Motor neuron (in vitro differentiated cells): ENCODE data around the gene PRKAR2A. TPM values are rescaled to one million over a fixed set of nuclear protein-coding genes. Genes with fewer than 3 reads are reported as not detected.
"Not testable (repeated sequence)": the region's sequence is repeated elsewhere in the genome, so short reads cannot be mapped to it uniquely, and the experiment has no call there.

Experiments used
- ATAC-seq, 8 experiments: fragments of 200-7000 bp; cut with Tn5 transposase; replicated peaks in 6 of 8; 2 replicates each; pipeline ENCODE4 v1.8.0; 2021; ENCODE audit warnings: mild to moderate bottlenecking in 8 of 8, moderate library complexity in 8 of 8
- H3K27ac ChIP-seq, 2 donors: fragments of 250-450 bp; sonication (Bioruptor Pico); 2 replicates each; pipeline ENCODE4 v1.9.0; 2021; ENCODE audit warnings: antibody characterized with exemption in 2 of 2, mild to moderate bottlenecking in 2 of 2, moderate library complexity in 1 of 2
- H3K4me1 ChIP-seq, 2 donors: fragments of 250-450 bp; sonication (Bioruptor Pico); replicated peaks in 1 of 2; 2 replicates each; pipeline ENCODE4 v1.6.1; 2021; ENCODE audit warnings: antibody characterized with exemption in 2 of 2, mild to moderate bottlenecking in 2 of 2, moderate library complexity in 1 of 2
- H3K4me3 ChIP-seq, 5 donors: fragments of 250-450 bp; sonication (Bioruptor Pico); 2 replicates each; pipeline ENCODE4 v1.9.0; 2021; ENCODE audit warnings: antibody characterized with exemption in 5 of 5, mild to moderate bottlenecking in 5 of 5, moderate library complexity in 4 of 5
- WGBS, 10 experiments: fragments of 450-650 bp; shearing (Covaris generic); methylation state at CpG; one replicate each; pipeline ENCODE4 v1.0.0; 2022; 5-methylcytosine and 5-hydroxymethylcytosine counted together
- in situ Hi-C, 9 experiments: fragments of 400-800 bp; cut with MboI; loops; one replicate each; pipeline ENCODE4 v1.15.0; 2021; ENCODE audit warnings: low sequenced_read_pairs in 9 of 9, low pct_unique_long_range_greater_than_20kb in 2 of 9; ENCODE audit not compliant: unreplicated experiment in 9 of 9
- total RNA-seq, 8 experiments: library from RNA; unstranded; fragments of 300-600 nt; gene quantifications; 2 replicates each; pipeline versions ENCODE4 v1.2.3 to v1.2.4, GENCODE V29; 2022

The PRKAR2A gene
- total RNA-seq, 8 experiments from 2014 or later: 20.2 to 51.9 (median 41.5) TPM

DNA sequence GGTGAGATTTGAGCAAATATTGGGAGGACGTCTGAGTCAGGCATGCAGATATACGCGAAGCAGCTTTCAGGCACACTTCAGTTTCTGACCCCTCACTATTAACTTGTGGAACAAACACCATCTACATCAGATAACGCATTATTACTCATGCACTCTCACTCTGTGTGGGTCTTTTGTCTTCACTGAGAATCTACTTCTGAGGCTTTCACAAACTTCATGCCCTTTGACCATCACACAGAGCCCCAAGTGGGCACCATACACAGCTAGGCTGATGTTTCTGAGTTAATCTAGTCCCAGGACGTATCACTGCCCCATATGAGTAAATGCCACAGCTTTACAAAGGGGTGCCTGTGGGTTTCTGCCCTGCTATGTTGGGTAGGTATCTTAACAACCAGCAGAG is 91.0 kb downstream of the PRKAR2A start:
- ATAC-seq: no peak
- WGBS, 10 experiments: 46 to 100% (median 83%) methylated on average over 2 to 5 of the region's 5 CpGs; no CpG with 5 or more reads in 1 of the 10 experiments
- no peaks in the 10 kb centered on the region for H3K4me1 ChIP-seq
- no peak overlapping the region for H3K4me3 ChIP-seq
- in situ Hi-C loops: no loop called here
- H3K27ac ChIP-seq: no peak overlapping the region

DNA sequence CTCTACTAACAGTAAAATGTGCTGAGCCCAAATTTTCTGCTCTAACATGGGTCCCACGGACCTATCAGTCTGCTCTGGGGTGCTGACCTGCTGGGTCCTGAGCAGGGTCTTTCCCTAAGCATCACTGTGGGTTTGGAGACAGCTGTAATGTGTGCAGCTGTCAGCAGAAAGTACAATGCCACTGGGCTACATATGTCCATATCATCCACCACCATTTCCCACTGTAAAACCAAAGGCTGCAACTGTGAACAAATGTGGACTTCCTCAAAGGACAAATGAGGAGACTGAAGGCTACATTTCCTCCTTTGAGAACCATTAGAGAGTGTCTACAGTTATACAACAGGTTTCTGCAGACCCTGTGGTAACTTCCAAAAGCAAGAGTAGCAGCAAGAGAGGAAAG is 96.8 kb downstream of the PRKAR2A start:
- ATAC-seq: no peak
- Histone ChIP-seq H3K4me3 (no peak overlapping the region), H3K27ac (no peak overlapping the region), H3K4me1 (no peaks in the 10 kb centered on the region)
- WGBS, 10 experiments: 20 to 100% (median 80%) methylated on average over 1 of the region's 1 CpG; no CpG with 5 or more reads in 5 of the 10 experiments
- in situ Hi-C loops: no loop called here

DNA sequence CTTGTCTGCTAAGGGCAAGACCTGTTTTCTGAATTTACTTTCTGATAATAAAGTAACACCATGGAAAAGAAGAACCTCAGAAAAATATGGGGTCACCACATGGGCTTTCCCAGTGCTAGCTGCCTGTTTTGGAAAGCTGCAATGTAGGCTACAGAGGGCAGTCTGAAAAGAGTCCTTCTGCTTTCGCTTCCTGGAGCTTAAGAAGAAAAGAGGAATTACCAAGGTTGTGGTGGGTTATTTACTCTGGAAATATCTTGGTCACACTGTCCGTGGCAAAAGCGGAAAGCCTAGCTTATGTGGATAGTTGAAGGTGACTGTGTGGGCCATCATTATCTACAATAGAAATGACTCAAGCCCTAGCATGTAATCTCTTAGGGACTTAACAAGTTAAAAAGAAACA is 98.9 kb downstream of the PRKAR2A start:
- no peak for ATAC-seq
- no peak overlapping the region for H3K4me3 ChIP-seq
- in situ Hi-C loops: no loop called here
- no peaks in the 10 kb centered on the region for H3K4me1 ChIP-seq
- no peak overlapping the region for H3K27ac ChIP-seq
- 88 to 100% (median 100%) methylated on average over 1 to 3 of the region's 3 CpGs for WGBS, 10 experiments

DNA sequence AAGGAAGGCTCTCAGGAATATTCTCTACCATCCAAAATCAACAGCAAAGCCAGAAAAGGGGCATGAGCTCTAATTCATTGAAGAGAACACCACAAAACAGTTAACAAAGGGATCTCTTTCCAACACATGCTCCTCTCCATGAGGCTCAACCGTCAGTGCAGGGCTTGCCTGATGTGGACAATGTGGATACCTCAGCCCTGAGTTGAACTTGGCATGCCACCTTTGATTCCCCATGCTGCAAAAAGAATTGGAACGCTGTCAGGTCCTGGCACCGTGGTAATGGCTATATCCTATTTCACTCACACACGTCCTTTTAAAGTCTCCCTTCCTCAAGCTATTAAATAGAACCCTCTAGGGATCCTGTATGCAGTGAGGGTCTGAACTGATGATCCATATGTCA is 100.0 kb downstream of the PRKAR2A start:
- no peak overlapping the region for H3K27ac ChIP-seq
- in situ Hi-C loops: no loop called here
- no peak overlapping the region for H3K4me3 ChIP-seq
- H3K4me1 ChIP-seq: no peaks in the 10 kb centered on the region
- no peak for ATAC-seq
- WGBS, 10 experiments: 81 to 100% (median 89%) methylated on average over 2 to 4 of the region's 4 CpGs; no CpG with 5 or more reads in 4 of the 10 experiments

DNA sequence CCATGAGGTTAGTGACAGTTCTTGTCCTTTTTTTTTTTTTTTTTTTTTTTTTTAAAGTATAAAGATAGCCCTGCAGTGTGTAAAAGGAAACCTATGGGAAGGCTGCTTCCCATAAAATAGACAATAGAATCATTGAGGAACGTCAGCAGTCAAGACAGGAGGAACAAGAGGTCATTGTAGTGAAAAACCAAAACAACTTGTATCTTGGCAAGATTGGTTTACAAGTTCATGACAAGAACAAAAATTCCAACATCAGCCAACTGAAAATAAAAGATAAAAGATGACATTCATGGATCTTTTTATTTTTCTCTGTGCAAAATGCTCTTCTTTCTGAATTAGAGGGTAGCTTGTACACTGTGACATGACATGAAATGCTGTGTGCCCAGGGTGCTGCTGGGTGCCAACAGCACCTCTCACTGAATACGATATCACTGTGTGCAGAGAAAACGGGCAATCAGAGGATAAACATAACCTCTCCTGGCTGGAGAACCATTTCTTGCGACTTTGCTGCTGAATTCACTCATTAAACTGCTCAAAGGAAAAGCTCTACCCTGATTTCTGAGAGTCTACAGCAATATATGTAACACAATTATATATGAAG is 100.6 kb downstream of the PRKAR2A start:
- ATAC-seq: no peak
- H3K4me3 ChIP-seq: no peak overlapping the region
- H3K27ac ChIP-seq: no peak overlapping the region
- no peaks in the 10 kb centered on the region for H3K4me1 ChIP-seq
- in situ Hi-C loops: no loop called here
- WGBS, 10 experiments: 25 to 100% (median 74%) methylated on average over 1 to 4 of the region's 4 CpGs

DNA sequence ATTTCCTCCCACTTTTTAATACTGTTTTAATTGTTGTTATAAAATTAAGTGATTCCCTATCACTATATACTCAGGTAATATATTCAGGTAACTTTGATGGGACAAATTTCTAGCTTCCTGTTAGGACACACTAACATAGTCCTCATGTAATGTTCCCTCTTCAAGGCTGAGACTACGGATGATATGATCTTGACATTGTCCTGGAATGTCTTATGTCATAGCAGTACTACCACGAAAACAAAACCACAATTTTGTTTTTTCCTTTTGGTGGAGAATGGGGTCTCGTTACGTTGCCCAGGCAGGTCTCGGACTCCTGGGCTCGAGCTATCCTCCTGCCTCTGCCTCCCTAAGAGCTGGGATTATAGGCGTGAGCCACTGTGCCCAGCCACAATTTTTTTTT is 103.9 kb downstream of the PRKAR2A start:
- no peak overlapping the region for H3K4me3 ChIP-seq
- no peak overlapping the region for H3K27ac ChIP-seq
- peaks cover 8 to 12% of the 10 kb centered on the region in 2 donors for H3K4me1 ChIP-seq
- in situ Hi-C loops: no loop called here
- WGBS, 10 experiments: 67 to 100% (median 90%) methylated on average over 1 to 6 of the region's 7 CpGs; no CpG with 5 or more reads in 1 of the 10 experiments
- no peak for ATAC-seq

DNA sequence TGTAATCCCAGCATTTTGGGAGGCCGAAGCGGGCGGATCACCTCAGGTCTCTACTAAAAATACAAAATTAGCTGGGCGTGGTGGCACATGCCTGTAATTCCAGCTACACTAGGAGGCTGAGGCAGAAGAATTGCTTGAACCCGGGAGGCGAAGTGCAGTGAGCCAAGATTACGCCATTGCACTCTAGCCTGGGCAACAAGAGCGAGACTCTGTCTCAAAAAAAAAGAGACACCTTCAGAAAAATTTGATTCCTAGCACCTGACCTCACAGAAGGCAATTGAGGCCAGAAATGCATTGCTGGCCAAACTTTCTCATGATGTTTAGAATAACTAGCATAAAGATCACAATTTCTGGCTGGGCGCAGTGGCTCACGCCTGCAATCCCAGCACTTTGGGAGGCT is 106.4 kb downstream of the PRKAR2A start:
- ATAC-seq, H3K27ac ChIP-seq, H3K4me3 ChIP-seq, in situ Hi-C loops: not testable (repeated sequence)
- WGBS, 10 experiments: 40 to 100% (median 96%) methylated on average over 1 to 7 of the region's 10 CpGs; no CpG with 5 or more reads in 2 of the 10 experiments
- H3K4me1 ChIP-seq: peaks cover 8 to 12% of the 10 kb centered on the region in 2 donors

DNA sequence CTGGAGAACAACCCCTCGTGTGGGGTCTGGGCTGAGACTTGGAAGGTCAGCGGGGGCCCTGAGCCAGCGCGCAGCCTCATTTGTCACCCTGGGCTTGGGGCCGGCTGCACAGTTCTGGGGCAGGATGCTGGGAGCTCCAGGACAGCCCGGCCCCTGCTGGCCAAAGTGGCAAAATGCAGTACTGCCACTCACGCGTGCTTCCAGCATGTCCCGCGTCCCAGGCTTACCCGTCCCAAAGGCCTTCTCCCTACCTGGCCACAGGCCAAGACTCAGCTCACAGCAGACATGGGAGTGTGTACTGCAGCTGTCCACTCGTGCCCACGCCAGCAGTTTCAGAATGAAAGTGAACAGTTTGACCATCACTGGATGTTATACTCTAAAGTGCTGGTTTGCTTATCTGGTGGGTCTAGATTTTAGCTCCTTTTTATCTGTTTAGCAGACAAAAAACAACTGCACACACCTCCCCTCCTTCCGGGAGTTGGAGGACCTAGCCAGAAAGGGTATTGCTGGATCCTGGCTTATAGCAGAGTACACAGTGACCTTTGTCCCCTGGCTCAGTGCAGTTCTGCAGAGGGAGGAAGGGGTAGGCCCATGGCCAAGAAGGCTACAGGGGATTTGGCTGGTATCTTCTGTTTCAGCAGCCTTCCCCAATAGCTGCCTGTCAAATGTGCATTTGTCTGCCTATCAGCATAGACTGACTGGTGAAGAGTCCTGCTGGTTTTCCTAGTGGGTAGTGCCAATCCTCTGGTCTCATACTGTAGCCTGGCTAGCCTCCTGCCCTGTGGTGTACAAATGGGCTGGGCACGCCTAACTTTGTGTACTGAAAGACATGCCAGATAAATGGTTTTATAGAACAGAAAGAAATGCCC is 107.5 kb downstream of the PRKAR2A start:
- H3K4me1 ChIP-seq: peaks cover 15 to 19% of the 10 kb centered on the region in 2 donors
- in situ Hi-C loops: no loop called here
- H3K27ac ChIP-seq: no peak overlapping the region
- no peak overlapping the region for H3K4me3 ChIP-seq
- ATAC-seq: peak; percentile 79 to 96 (median 93)
- WGBS, 10 experiments: 8 to 100% (median 47%) methylated on average over 1 to 7 of the region's 15 CpGs; no CpG with 5 or more reads in 5 of the 10 experiments

DNA sequence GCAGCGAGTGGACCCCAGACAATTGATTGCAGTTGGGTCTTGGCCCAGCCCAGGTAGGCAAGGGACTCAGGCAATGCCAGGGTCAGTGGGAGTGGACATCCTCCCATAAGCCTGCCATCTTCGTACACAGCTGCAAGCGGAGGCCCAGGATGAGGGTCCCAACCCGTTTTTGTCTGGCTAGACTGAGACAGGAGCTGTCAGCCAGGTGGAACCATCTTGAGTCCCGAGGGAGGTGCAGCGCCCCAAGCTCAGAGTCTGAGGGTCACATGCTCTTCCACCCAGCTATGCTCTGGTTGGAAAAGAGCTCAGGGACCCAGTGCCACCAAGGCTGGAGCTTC is 108.1 kb downstream of the PRKAR2A start:
- ATAC-seq: peak in 2 of 8 experiments; percentile 9 to 19
- Histone ChIP-seq H3K4me1 (peaks cover 15 to 24% of the 10 kb centered on the region in 2 donors), H3K27ac (no peak overlapping the region), H3K4me3 (no peak overlapping the region)
- in situ Hi-C loops: no loop called here
- 100% methylated on average over 1 of the region's 6 CpGs; no CpG with 5 or more reads in 9 of the 10 experiments for WGBS, 10 experiments

DNA sequence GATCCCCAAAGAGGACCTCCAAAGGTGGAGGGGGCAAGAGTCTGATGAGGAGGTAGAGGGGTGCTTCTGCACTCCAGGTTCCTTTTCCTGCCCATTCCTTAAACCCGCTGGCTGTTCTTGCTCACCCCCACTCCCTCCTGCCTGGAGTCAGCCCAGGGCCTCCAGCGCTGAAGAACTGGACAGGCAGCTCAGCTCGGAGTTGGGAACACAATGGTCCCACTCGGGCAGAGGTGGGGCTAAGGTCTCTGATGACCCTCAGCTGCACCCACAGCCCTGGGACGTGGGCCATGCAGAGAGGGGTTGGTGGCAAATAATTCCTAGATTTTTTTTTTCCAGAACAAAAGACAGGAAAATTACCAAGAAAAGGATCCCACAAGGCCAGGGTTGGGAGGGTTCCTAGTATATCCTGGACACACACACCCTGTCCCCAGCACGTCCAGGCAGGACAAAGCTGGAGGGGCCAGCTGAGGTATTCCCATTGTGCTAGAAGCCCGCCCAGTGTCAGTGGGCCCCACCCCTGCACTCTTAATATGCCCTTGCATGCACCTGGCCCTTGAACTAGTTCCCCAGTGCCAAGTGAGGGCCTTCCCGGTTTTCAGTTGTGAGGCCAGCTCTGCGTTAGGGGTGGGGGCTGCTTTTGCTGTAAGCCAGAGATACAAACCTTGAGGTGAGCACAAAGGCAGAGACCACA is 108.6 kb downstream of the PRKAR2A start:
- H3K4me1 ChIP-seq: peaks cover 15 to 24% of the 10 kb centered on the region in 2 donors
- no peak overlapping the region for H3K4me3 ChIP-seq
- WGBS, 10 experiments: 64 to 90% (median 70%) methylated on average over 2 to 3 of the region's 9 CpGs; no CpG with 5 or more reads in 7 of the 10 experiments
- no peak for ATAC-seq
- in situ Hi-C loops: no loop called here
- H3K27ac ChIP-seq: no peak overlapping the region

DNA sequence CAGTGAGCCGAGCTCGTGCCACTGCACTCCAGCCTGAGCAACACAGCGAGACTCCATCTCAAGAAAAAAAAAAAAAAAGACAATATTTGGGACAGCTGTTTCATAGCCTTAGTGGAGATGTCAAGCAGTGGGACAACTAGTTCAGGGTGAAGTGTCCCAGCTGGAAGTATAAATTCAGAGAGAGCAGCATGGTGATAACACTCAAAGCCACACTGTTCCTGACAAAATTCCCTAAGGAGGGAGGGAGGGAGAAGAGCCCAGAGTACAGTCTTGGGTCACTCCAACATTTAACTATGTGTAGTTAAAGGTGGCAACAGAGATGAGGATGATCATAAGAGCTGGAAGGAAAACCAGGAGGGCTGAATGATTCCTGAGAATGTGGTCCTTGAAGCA is 109.5 kb downstream of the PRKAR2A start:
- in situ Hi-C loops: no loop called here
- no peak for ATAC-seq
- 60 to 100% (median 98%) methylated on average over 1 to 3 of the region's 3 CpGs; no CpG with 5 or more reads in 4 of the 10 experiments for WGBS, 10 experiments
- H3K4me3 ChIP-seq: no peak overlapping the region
- H3K27ac ChIP-seq: no peak overlapping the region
- H3K4me1 ChIP-seq: peaks cover 15 to 24% of the 10 kb centered on the region in 2 donors

DNA sequence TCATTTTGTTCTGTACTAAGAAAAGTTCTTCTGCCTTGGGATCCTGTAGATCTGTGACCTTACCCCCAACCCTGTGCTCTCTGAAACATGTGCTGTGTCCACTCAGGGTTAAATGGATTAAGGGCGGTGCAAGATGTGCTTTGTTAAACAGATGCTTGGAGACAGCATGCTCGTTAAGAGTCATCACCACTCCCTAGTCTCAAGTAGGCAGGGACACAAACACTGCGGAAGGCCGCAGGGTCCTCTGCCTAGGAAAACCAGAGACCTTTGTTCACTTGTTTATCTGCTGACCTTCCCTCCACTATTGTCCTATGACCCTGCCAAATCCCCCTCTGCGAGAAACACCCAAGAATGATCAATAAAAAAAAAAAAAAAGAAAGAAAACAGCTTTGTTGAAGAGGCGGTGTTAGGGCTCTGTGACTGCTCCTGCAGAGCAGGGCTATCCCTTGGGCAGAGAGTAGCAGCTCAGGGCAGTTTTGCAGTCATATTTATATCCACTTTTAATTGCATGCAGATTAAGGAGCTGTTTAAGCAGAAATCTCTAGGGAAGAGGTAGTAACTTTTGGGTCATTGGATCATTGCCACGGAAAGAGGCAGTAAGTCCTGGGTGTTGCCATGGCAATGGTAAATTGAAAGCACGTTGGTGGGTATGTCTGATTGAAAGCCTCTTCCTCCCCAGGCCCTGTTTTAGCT is 112.5 kb downstream of the PRKAR2A start:
- Histone ChIP-seq H3K4me1 (peaks cover 15 to 24% of the 10 kb centered on the region in 2 donors), H3K27ac (peak overlapping the region in 1 of 2 donors; percentile 40)
- in situ Hi-C loops, H3K4me3 ChIP-seq: not testable (repeated sequence)
- 0 to 20% (median 11%) methylated on average over 1 to 4 of the region's 8 CpGs; no CpG with 5 or more reads in 4 of the 10 experiments for WGBS, 10 experiments
- peak; percentile 36 to 69 (median 57) for ATAC-seq
